Osteocyte (in vitro differentiated cells): ENCODE data around the gene BMPR1B. TPM values are rescaled to one million over a fixed set of nuclear protein-coding genes. Genes with fewer than 3 reads are reported as not detected.

ENCODE experiments used
- DNase-seq: peaks from one replicate; pipeline ENCODE4 v3.0.0; 2021; ENCODE audit warnings: mixed read lengths; ENCODE audit not compliant: unreplicated experiment; ENCODE audit errors: extremely low spot score
- H3K27ac Mint-ChIP-seq: one replicate; pipeline ENCODE4 v1.8.0; 2021; ENCODE audit warnings: mild to moderate bottlenecking, mixed read lengths; ENCODE audit not compliant: unreplicated experiment
- H3K27me3 Mint-ChIP-seq: one replicate; pipeline ENCODE4 v1.8.0; 2021; ENCODE audit warnings: mixed read lengths; ENCODE audit not compliant: unreplicated experiment
- H3K36me3 Mint-ChIP-seq: one replicate; pipeline ENCODE4 v1.8.0; 2021; ENCODE audit warnings: mixed read lengths; ENCODE audit not compliant: unreplicated experiment
- H3K4me1 Mint-ChIP-seq: one replicate; pipeline ENCODE4 v1.8.0; 2021; ENCODE audit warnings: mixed read lengths; ENCODE audit not compliant: unreplicated experiment
- H3K4me3 Mint-ChIP-seq: one replicate; pipeline ENCODE4 v1.8.0; 2021; ENCODE audit warnings: mild to moderate bottlenecking, moderate library complexity, mixed read lengths; ENCODE audit not compliant: unreplicated experiment
- H3K9me3 Mint-ChIP-seq: one replicate; pipeline ENCODE4 v1.8.0; 2021; ENCODE audit warnings: mixed read lengths; ENCODE audit not compliant: unreplicated experiment
- total RNA-seq: library from RNA; stranded (reverse); gene quantifications from 2 replicates; pipeline ENCODE4 v1.2.1, GENCODE V29; 2021
- TF ChIP-seq, protein P1 (sequence below): fragments of 200-600 bp; sonication (generic); IDR thresholded peaks from 2 replicates; pipeline ENCODE4 v1.5.0; 2021; ENCODE audit warnings: antibody characterized with exemption, mild to moderate bottlenecking, moderate library complexity

The BMPR1B gene
- total RNA-seq, 1 donor from 2014 or later: 1.5 TPM

DNA sequence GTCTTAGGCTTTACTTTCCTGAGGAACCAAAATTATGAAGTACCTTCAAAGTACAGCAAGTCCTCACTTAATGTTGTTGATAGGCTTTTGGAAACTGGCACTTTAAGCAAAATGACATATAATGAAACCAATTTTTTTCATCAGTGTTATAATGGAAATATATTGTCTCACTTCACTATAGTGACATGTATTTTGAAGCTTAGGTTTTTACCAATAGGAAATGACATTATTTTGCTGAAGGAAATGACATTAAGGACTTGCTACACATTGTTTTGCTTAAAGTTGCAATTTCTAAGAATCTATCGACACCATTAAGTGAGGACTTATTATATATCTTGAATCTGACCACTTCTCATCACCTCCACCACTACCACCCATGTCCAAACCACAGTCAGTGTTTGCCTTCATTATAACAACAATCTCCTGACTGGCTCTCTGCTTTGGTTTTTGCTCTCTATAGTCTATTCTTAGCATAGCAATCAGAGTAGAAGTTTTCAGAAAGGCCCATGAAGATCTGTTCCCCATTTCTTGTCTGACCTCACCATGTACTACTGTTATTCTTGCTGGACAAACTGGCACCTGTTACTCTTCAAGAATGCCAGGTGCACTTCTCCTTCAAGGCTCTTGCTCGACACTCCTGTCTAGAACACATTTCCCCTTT, 311.2 kb downstream of the BMPR1B start:
- DNase-seq: no peak
- H3K36me3 Mint-ChIP-seq: no peaks in the 10 kb centered on the region
- H3K4me1 Mint-ChIP-seq: peaks cover 16% of the 10 kb centered on the region
- TF ChIP-seq, protein P1, sequence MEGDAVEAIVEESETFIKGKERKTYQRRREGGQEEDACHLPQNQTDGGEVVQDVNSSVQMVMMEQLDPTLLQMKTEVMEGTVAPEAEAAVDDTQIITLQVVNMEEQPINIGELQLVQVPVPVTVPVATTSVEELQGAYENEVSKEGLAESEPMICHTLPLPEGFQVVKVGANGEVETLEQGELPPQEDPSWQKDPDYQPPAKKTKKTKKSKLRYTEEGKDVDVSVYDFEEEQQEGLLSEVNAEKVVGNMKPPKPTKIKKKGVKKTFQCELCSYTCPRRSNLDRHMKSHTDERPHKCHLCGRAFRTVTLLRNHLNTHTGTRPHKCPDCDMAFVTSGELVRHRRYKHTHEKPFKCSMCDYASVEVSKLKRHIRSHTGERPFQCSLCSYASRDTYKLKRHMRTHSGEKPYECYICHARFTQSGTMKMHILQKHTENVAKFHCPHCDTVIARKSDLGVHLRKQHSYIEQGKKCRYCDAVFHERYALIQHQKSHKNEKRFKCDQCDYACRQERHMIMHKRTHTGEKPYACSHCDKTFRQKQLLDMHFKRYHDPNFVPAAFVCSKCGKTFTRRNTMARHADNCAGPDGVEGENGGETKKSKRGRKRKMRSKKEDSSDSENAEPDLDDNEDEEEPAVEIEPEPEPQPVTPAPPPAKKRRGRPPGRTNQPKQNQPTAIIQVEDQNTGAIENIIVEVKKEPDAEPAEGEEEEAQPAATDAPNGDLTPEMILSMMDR: no peak
- peaks cover 5% of the 10 kb centered on the region for H3K9me3 Mint-ChIP-seq
- no peak overlapping the region for H3K4me3 Mint-ChIP-seq
- no peak overlapping the region for H3K27ac Mint-ChIP-seq
- H3K27me3 Mint-ChIP-seq: no peaks in the 10 kb centered on the region

- Mint-ChIP-seq H3K9me3 (peaks cover 5% of the 10 kb centered on the region), H3K27me3 (no peaks in the 10 kb centered on the region), H3K27ac (no peak overlapping the region), H3K4me1 (peaks cover 9% of the 10 kb centered on the region), H3K36me3 (no peaks in the 10 kb centered on the region), H3K4me3 (no peak overlapping the region)
- TF ChIP-seq, protein P1: no peak
- DNase-seq: no peak
These were observed 314.1 kb downstream of the BMPR1B start for GRCh38 chr4:95071851-95072250.

DNA sequence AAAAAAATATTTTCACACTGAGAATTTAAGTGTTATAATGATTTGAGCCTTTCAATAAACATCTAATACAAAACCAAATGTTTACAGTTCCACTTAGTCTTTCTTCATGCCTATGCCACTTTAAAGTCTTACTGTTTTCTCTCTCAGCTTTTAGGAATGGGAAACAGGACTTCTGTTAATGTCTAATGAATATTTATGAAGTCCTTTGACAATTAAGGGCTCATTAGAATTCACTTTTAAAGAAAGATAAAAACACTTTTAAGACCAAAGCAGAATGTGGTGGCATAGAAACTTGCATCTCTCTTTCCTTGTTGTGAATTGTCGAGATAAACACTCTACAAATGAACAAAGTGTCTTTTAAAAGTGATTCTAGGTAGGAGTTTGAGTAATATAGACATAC, 315.9 kb downstream of the BMPR1B start:
- DNase-seq: no peak
- Mint-ChIP-seq H3K4me3 (no peak overlapping the region), H3K27ac (no peak overlapping the region), H3K27me3 (no peaks in the 10 kb centered on the region), H3K4me1 (no peaks in the 10 kb centered on the region), H3K36me3 (no peaks in the 10 kb centered on the region), H3K9me3 (no peaks in the 10 kb centered on the region)
- TF ChIP-seq, protein P1: no peak

DNA sequence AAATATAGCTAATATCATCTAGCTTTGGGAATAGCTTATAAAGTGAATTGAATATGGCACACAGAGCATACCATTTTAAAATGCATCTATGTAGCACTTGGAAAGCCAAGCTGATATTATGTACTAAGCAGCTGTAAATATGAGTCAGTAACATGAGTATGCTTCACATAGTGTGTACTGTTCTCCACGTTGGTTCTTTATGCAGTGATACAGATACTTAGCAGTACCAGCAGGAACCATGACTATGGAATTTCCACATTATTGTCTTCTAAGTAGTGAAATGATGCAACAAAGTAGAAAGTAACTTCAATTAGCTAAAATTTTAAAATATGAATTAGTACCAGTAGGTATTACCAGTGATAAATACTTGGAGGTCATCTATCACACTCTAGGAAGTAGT, 320.1 kb downstream of the BMPR1B start:
- Mint-ChIP-seq H3K27ac (no peak overlapping the region), H3K27me3 (no peaks in the 10 kb centered on the region), H3K36me3 (no peaks in the 10 kb centered on the region), H3K4me1 (no peaks in the 10 kb centered on the region), H3K4me3 (no peak overlapping the region), H3K9me3 (no peaks in the 10 kb centered on the region)
- no peak for DNase-seq
- TF ChIP-seq, protein P1: no peak

- no peaks in the 10 kb centered on the region for H3K27me3 Mint-ChIP-seq
- no peak overlapping the region for H3K4me3 Mint-ChIP-seq
- TF ChIP-seq, protein P1: no peak
- no peaks in the 10 kb centered on the region for H3K36me3 Mint-ChIP-seq
- no peaks in the 10 kb centered on the region for H3K4me1 Mint-ChIP-seq
- no peak for DNase-seq
- H3K9me3 Mint-ChIP-seq: no peaks in the 10 kb centered on the region
- no peak overlapping the region for H3K27ac Mint-ChIP-seq
These were observed 323.2 kb downstream of the BMPR1B start for GRCh38 chr4:95080969-95081368.
